Neural cell (in vitro differentiated cells): ENCODE data around the gene PCLO.

Experiments used
- MXI1 ChIP-seq: fragments of 450-650 bp; conservative IDR thresholded peaks from 2 replicates; pipeline ENCODE4 v1.6.1; 2014; ENCODE audit warnings: antibody characterized with exemption, mild to moderate bottlenecking; ENCODE audit not compliant: poor library complexity, severe bottlenecking
- TF ChIP-seq, protein P1 (sequence below): IDR thresholded peaks from 2 replicates; pipeline ENCODE4 v1.6.1; 2012; ENCODE audit warnings: borderline replicate concordance

DNA sequence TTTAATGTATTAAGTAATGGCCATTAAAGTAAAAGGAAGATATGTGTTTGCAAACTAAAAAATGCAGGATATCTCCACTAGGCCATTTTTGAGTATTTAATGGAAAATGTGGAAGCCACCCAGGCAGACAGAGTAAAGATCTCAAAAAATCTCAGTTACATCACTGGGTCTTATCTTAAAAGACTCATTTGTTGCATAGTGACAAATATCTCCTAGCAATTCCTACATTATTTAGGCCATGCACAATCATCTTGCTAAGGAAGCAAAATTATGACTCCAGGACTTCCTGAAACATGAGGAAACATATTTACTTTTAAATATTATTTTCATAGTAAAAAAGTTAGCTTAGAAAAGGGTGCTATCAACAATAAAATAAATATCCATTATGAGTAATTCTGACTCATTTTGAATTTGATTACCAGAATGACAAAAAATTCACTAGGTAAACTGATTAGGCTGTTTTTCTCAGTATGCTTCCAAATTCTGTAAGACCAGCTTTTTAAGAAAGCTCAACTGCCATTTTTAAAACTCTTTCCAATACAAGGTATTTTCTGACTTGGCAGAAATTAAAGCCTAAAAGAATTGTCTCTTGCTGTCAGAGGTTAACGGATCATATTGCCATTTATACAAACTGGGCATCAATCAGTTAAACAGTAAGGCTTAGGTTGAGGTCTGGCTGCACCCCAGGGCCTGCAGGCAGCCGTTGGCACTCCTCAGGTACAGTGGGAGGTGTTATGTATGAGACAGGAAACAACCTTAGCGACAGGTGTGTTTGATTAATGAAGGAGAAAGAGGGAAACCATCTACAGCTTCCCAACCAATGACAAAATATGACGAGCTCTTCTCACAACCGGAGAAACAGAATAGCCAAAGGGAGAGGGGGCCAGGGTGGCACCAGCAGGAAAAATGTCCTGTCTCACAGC lies 31.8 kb downstream of the PCLO start:
- no peak for TF ChIP-seq MXI1
- TF ChIP-seq, protein P1, sequence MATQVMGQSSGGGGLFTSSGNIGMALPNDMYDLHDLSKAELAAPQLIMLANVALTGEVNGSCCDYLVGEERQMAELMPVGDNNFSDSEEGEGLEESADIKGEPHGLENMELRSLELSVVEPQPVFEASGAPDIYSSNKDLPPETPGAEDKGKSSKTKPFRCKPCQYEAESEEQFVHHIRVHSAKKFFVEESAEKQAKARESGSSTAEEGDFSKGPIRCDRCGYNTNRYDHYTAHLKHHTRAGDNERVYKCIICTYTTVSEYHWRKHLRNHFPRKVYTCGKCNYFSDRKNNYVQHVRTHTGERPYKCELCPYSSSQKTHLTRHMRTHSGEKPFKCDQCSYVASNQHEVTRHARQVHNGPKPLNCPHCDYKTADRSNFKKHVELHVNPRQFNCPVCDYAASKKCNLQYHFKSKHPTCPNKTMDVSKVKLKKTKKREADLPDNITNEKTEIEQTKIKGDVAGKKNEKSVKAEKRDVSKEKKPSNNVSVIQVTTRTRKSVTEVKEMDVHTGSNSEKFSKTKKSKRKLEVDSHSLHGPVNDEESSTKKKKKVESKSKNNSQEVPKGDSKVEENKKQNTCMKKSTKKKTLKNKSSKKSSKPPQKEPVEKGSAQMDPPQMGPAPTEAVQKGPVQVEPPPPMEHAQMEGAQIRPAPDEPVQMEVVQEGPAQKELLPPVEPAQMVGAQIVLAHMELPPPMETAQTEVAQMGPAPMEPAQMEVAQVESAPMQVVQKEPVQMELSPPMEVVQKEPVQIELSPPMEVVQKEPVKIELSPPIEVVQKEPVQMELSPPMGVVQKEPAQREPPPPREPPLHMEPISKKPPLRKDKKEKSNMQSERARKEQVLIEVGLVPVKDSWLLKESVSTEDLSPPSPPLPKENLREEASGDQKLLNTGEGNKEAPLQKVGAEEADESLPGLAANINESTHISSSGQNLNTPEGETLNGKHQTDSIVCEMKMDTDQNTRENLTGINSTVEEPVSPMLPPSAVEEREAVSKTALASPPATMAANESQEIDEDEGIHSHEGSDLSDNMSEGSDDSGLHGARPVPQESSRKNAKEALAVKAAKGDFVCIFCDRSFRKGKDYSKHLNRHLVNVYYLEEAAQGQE = no peak
